Iris pigment epithelial cell (primary cell): ENCODE results near the gene TRDN.

Experiments
- DNase-seq: peaks from one replicate; pipeline ENCODE4 v3.0.0-alpha.2; 2011; ENCODE audit warnings: low read depth

The TRDN gene

DNA sequence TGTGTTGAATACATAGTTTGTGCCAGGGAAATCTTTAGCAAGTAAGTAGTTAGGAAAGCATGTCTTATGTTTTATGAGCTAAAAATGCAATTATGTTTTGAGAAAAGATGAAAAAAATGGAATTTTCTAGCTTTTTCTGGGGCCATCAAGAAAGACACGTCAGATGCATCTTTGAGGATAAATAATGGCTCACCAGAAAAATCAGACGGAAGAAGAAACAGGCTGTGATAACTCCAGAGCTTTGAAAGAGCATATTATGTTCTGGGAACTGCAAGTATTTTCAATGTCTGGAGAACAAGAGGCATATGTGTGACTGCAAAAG, 467.0 kb downstream of the TRDN start:
- no peak for DNase-seq

DNA sequence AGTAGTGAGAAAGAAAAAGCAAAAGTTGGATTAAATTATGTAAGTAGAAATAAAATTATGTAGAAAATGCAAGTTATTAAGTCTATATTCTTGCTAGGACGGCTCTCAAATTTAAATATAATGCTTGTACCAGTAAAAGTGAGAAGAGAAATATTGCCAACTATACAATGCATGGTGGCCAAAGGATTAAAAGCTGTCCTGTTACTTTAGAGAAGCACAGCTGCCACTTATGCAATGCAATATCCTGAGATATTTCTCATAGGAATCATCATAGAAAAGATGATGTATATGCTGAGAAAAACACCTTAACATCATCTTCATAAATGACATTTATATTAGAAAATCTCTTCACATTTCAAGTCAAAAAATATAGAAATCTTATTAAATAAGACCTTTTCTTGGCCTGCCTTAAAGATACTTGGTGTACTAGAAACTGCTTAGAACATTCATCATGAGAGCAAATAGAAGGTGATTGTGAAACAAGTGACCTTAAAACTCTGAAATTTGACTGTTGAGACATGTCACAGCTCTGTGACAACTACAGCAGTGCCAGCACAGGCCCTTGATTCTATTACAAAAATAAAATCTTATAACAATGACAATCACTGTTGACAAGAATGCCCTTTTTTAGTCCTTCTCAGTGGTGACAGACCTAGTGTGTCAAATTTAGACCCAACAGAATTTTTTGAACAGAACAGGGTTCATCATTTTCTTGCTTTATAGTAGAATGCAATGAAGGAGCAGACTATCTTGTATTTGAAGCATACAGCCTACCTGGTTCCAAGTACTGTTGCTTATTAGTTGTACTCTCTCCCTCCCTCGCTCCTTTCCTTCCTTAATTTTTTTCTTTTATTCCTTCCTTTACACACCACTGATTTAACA, 467.6 kb downstream of the TRDN start:
- no peak for DNase-seq

DNA sequence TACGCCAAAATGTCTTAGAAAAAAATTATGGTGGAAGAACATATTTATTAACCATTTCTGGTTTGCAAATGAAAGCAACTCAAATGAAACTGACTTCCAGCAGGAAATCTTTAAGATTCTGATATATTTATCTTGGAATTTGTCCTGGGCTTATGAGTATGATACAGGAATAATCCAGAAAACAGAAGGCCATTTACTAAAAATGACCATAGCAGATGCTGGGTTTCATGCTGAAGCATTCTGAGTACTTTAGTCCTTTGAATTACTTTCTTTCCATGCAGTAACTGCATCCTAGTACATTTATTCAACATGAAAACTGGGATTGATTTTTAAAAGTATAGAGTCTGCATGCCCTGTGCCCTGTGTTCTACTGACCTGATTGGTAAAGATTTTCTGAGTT, 468.3 kb downstream of the TRDN start:
- no peak for DNase-seq
